Fibroblast of skin of left biceps (primary cell): ENCODE data around the gene JUND.
"Not testable (repeated sequence)": the region's sequence is repeated elsewhere in the genome, so short reads cannot be mapped to it uniquely, and the experiment has no call there.

ENCODE experiments used
- DNase-seq, 2 experiments: peaks; one replicate each; pipeline ENCODE4 v3.0.0-alpha.2; 2013; ENCODE audit warnings: low read depth in 2 of 2

Gene JUND

GRCh38 chr19:18281082-18282020 lies at the start of gene JUND:
Gene JUND (minus strand): TSS chr19:18281622. CDS start chr19:18281484, 138 bp downstream.
- peak; percentile 97 for DNase-seq

GRCh38 chr19:18330868-18331267 lies 49.4 kb upstream of the JUND start:
- DNase-seq: no peak

GRCh38 chr19:18329035-18329376 lies 47.6 kb upstream of the JUND start:
- no peak for DNase-seq

- DNase-seq: peak; percentile 95
These were observed 47.1 kb upstream of the JUND start for GRCh38 chr19:18328340-18329034.

- DNase-seq: no peak
These were observed 45.4 kb upstream of the JUND start for GRCh38 chr19:18326772-18327171.

- not testable (repeated sequence) for DNase-seq
These were observed 42.9 kb upstream of the JUND start for GRCh38 chr19:18324373-18324731.

- peak; percentile 90 to 91 for DNase-seq
These were observed 41.5 kb upstream of the JUND start, which contains the start of gene LSM4 for GRCh38 chr19:18322759-18323460. Gene LSM4 (minus strand): TSS chr19:18323076. CDS start chr19:18323020, 56 bp downstream.

- no peak for DNase-seq
These were observed 40.9 kb upstream of the JUND start for GRCh38 chr19:18322318-18322758.

GRCh38 chr19:18321734-18322102 lies 40.3 kb upstream of the JUND start:
- DNase-seq: no peak

- DNase-seq: no peak
These were observed 39.7 kb upstream of the JUND start for GRCh38 chr19:18320865-18321733.

- no peak for DNase-seq
These were observed 38.2 kb upstream of the JUND start for GRCh38 chr19:18319591-18320135.

GRCh38 chr19:18317961-18318800 lies 36.8 kb upstream of the JUND start:
- DNase-seq: no peak

- no peak for DNase-seq
These were observed 32.0 kb upstream of the JUND start for GRCh38 chr19:18313398-18313797.

GRCh38 chr19:18312092-18312534 lies 30.7 kb upstream of the JUND start:
- no peak for DNase-seq

- no peak for DNase-seq
These were observed 30.2 kb upstream of the JUND start for GRCh38 chr19:18311502-18312091.

- no peak for DNase-seq
These were observed 29.5 kb upstream of the JUND start for GRCh38 chr19:18310966-18311365.

- no peak for DNase-seq
These were observed 28.9 kb upstream of the JUND start for GRCh38 chr19:18310118-18310909.

- DNase-seq: no peak
These were observed 28.2 kb upstream of the JUND start for GRCh38 chr19:18309525-18310064.

GRCh38 chr19:18308948-18309325 lies 27.5 kb upstream of the JUND start:
- no peak for DNase-seq
